ENCODE results near the gene GPR132.

DNA sequence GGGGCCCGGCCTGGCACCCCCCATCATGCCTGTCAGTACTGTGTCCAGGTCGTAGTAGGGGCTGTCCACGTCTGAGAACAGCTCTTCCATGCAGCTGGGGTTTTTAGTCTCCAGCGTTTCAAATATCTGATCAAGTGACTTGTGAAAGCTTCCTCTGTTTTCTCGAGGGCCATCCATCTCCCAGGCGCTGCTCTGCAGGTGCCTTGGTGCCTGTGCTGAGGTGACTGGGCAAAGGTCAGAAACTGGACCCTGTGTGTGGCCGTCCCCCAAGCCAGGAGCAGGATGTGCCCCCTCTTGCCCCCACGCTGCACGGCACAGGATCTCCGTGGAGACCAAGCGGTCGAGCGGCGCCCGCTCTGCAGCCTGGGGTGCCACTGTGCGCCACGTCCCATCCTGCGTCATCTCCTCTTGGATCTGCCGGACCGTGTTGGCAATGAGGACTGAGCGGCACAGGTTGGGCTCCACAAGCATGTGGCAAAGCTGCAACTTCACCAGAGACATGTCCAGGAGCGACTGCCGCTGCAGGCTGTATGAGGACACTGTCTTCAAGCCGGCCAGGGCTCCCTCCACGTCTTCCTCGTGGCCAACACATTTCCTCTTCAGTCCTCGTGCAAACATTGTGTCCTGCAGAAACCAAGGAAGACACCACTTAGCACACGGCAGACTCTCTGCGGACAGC is 53.8 kb downstream of the GPR132 start:
- TF ChIP-seq, protein P1, sequence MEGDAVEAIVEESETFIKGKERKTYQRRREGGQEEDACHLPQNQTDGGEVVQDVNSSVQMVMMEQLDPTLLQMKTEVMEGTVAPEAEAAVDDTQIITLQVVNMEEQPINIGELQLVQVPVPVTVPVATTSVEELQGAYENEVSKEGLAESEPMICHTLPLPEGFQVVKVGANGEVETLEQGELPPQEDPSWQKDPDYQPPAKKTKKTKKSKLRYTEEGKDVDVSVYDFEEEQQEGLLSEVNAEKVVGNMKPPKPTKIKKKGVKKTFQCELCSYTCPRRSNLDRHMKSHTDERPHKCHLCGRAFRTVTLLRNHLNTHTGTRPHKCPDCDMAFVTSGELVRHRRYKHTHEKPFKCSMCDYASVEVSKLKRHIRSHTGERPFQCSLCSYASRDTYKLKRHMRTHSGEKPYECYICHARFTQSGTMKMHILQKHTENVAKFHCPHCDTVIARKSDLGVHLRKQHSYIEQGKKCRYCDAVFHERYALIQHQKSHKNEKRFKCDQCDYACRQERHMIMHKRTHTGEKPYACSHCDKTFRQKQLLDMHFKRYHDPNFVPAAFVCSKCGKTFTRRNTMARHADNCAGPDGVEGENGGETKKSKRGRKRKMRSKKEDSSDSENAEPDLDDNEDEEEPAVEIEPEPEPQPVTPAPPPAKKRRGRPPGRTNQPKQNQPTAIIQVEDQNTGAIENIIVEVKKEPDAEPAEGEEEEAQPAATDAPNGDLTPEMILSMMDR (conservative IDR thresholded peaks at IDR 0.05): no peak
- TF ChIP-seq EZH2 (IDR thresholded peaks at IDR 0.05; ENCODE audit: low read depth): no peak

Measured in PC-9 (cell line).